GM21515 (cell line): ENCODE results near the gene IGSF9.

ENCODE experiments used
- ATAC-seq: cut with Tn5 transposase; IDR thresholded peaks from one replicate; pipeline ENCODE4 v1.9.1; 2021; ENCODE audit not compliant: unreplicated experiment

IGSF9 gene

DNA sequence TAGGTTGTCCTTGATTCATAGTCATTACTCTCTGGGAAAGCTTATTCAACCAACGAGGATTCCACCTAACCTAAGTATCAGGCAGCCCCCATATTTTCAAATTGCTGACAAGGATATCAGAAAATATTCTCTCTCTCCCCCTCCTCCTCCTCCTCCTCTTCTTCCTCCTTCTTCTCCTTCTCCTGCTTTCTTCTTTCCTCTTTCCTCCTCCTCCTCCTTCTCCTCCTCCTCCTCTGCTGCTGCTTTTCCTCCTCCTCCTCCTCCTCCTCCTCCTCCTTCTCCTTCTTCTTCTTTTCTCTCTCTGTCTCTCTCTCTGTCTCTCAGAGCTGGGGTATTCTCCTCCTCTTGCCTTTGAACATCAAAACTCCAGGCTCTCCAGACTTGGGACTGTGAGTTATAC is 2.5 kb upstream of the IGSF9 start:
- ATAC-seq: no peak

DNA sequence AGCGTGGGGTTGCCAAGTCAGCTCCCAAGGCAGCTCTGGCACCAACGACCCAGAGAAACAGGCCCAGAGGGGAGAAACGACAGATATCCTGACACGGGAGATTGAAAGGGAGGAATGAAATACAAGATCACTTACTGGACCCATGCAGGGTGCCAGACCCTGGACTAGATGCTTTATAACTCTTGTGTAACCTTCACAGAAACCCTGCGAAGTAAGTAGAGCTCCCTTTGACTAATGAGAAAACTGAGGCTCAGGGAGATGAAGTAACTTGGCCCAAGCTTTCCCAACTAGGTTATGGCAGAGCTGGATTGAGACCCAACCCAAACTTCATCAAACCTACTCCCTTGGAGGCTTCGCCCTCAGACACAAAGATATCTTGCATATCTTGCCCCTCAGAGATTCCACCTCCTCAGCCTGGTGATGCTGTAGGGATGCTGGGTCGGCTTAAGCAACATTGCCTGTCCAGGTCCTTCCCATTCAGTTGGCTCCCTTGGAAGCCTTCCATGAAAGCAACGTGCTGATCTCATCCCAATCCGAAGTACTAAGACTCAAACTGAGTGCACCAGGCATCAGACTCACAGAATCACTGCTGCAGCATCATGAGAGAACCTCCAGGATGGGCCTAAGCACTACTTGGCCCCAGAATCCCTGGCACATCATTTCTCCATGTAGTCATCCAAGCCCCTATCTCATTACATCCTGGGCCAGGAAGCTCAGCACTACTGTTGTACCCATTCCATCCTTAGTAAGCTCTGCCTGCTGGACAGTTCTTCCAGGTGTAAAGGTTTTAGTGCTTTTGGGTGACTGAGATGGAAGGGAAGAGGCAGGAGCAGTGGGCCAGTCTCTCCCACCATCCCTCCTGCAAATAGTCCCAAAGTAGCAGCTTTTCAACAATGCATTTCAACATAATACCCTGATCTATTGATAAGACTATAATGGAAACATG is 1.1 kb upstream of the IGSF9 start:
- no peak for ATAC-seq

DNA sequence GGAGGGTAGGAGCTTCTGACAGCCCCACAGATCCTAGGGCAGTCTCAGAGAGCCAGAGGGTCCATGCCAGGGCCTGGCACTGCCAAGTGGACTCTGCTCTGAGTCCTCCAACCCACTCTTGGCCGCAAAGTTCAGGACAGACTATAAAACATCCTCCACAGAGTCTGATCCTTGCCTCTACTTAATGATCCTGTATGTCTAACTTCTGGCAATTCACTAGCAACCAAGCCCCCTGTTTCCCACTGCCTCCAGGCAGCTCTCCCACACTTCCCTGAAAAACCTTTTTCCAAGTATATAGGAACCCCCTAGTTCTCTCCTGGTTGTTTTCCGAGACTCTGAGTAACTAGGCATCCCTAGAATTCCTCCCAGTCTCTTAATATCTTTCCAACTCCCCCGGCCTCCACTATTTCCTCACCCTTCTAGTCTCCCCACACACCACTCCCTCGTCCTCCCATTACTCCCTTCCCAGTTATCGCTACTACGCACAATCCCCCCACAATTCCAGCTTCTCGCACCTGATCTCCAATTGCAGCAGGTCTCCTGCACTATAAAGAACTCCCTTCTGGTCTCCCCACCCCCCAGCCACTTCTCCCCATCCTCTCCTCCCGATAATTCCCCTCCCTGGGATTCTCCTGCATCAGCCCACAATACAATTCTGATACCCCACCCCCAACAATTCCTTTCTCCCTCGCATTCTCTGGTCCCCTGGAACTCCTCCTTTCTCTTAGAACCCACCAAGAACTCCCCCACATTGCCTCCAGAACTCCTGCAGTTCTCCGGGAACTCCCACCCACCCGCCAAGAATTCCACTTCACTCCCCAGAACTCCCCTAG is 574 bp downstream of the IGSF9 start:
- ATAC-seq: no peak

DNA sequence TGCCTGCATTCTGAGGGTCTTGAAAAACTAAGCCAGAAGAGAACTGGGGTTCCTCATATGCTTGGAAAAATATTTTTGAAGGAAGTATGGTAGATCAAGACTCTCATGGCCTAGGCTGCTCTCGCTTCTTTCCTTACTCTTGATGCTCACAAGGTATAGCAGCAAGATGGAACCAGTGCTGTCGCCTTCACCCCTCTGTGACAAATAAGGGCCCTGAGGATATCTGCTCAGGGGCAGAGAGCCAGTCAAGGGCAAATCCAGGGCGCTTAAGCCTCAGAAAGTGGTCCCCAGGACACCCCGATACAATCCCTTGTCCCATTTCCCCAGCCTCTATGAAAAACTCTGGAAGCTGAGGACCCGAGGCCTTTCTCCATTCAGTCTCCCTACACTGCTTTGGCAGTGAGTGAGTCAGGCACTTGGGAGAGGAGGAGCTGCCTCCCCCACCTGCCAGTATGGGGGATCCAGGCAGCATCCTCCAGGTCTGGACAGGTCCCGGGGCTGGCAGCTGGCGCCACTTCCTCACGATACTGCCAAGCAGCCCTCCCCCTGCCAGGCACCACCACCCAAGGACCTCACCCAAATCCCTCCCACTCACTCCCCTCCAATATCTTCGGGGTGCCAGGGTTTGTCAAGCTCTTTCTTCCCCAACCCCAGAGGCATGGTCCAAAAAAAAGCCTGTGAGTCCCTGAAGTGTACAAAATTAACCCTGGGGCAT is 1.3 kb downstream of the IGSF9 start:
- no peak for ATAC-seq

DNA sequence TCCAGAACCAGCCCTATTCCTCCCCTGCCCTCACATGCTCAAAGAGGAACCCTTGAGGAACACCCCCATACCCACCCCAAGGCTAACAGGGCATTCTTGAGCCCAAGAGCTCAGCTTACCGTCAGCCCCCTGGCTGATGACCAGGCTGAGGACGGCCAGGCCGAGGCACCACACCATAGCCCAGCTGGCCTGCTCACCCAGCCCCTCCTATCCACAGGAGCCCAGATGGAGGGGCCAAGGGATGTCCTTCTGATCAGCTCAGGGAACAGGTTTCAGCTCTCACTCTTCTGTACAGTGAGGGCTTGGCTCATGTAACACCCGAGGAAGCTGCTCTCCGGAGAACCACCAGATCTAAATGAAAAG is 2.2 kb downstream of the IGSF9 start:
- no peak for ATAC-seq

DNA sequence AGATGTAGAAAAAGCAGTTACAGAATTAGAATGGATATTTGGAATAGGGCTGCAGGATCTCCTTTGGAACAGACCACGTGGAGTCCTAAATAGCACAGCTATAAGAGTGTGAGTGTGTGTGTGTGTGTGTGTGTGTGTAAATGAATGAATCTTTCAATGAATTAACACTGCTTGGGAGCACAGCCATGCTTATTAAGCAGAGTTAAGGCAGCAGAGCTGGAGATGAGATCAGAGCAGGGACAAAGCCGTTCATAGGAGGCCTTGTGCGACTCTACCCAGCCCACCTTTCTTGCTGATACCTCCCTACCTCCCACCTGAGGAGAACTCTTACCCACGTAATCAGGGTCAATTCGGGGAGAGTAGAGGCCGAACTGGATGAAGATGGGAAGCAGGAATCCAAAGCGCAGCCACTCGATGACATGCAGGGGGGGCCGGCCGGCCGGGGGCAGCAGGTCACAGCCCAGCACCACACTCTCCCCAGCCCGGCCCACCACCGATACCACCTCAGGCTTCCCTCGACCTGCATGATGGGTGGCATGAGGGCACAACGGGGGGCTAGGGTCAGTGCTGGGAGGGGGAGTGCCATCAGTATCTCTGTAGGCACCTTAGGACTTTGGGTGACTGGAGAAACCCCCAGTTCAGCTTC is 2.7 kb downstream of the IGSF9 start:
- no peak for ATAC-seq

DNA sequence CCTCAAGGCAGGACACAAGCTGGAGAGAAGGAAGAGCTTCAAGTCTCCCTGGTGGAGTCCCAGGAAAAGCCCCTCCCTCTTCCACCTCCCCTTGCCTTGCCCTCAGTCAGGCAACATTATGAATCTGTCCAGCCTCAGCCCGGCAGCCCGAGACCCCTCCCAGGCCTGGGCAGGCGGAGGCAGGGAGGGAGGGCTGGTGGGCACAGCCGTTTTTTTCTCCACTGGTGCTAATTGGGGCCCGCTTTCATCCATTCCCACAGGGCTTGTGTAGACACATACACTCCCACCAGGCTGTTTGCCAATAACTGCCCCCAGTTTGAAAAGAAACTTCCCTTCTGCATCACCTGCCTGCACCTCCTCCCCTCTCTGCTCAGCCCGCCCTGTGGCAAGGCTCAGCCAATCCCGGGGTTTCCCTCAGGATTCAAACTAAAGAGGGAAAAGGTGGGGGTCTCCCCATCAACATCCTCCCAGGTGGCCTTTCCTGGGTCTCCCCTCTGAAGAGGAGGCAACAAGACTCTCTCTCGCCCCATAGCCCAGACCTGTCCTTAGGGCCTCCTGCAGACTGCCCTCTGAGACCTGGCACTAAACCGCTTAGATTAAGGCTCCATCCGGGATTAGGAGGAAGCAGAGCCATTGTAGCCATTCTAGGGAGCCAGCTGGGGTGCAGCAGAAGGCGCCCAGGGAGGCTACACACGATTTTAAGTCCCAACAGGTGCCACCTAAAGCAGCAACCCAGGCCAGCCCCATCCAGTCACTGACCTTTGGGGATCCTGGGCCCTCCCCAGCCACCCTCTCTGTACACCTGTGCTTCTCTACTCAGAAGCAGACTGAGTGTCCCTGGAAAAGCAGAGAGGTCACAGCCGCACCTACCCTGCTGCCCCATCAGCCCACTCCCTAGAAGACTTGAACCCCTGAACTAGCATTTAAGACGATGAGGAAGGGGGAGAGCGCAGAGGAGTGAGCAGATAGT is 3.5 kb downstream of the IGSF9 start:
- no peak for ATAC-seq

DNA sequence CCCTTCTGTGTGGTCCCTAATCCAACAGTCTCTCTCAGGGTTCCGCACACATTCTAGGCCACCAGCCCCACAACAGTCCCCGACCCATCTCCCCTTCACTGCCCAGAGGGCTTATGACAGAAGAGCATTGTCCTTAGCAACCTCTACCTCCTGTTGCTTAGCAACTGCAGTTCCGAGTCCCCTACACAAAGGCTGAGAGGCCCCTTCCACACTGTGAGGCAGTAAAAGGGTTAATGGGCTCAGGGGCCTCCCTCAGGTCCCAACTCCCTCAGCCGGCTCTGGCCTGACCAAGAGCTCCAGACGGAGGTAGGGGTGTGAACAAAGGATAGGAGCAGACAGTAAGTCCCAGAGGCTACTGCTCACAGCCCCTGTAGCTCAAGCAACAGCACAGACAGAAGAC is 4.3 kb downstream of the IGSF9 start:
- ATAC-seq: no peak

DNA sequence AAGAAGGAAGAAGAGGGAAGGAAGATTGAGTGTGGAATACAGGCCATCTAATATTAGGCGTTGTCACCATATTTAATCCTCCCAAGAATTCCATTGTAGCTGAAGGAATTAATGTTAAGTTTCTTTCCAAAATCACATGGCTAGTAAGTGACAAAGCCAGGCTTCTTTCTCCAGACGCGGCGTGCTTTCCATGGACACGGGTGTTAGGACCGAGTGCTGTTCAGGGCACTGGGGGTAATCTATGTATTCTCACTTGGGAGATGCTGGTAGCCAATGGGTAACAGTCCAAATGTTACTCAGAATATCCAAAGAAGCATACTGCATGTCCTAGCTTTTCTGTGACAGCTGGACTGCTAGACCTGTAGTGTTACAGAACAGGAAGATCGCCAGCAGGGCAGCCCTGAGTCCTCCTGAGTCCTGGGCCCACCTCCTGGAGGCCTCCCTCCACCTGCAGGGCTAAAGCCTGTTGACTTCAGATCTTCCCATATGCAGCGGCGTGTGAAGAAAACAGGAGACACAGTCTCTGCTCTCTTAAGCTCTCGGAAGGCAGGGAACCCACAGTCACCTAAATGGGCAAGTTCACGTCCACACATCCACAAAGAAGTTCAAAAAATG is 5.3 kb downstream of the IGSF9 start:
- no peak for ATAC-seq

DNA sequence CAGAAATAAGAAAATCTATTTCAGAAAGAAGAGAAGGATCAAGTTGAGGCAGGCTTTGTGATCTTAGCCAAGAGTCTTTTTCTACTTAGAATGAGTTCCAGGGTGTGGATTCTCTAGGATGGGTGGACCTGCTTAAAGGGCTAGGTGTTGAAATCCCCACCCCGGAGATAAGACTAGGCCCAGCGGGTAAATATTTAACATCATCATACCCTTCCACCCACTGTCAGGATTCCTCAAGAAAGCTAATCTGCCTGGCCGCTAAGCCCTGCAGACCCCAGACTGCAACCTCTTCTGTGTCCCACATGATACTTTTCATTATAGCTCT is 5.8 kb downstream of the IGSF9 start:
- ATAC-seq: no peak

DNA sequence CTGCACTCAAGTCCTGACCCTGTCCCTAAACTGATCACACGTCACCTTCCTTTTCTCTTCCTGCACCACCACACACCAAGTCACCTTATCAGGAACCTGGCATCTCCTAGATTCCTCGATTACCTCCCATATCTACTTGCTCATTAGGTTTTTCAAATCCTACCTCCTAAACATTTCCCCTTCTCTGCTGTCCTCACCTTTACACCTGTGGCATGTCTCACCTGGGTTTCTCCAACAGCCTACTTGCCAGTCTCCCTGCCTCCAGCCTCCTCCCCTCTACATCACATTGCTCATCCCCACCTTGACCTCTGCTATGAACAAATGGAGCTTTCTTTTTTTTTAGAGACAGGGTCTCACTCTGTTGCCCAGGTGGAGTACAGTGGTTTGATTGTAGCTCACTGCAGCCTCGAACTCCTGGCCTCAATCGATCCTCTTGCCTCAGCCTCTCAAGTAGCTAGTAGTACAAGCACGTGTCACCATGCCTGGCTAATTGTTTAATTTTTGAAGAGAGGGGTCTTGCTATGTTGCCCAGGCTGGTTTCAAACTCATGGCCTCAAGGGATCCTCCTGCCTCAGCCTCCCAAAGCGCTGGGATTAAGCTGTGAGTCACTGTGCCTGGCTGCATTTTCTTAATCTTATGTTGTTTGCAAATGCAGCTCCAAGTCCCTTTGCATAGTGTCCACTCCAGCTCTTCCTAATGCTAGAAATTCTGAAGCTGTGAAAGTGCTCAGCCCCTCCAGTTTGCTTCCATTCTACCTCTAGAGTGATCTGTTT is 6.3 kb downstream of the IGSF9 start:
- ATAC-seq: no peak

DNA sequence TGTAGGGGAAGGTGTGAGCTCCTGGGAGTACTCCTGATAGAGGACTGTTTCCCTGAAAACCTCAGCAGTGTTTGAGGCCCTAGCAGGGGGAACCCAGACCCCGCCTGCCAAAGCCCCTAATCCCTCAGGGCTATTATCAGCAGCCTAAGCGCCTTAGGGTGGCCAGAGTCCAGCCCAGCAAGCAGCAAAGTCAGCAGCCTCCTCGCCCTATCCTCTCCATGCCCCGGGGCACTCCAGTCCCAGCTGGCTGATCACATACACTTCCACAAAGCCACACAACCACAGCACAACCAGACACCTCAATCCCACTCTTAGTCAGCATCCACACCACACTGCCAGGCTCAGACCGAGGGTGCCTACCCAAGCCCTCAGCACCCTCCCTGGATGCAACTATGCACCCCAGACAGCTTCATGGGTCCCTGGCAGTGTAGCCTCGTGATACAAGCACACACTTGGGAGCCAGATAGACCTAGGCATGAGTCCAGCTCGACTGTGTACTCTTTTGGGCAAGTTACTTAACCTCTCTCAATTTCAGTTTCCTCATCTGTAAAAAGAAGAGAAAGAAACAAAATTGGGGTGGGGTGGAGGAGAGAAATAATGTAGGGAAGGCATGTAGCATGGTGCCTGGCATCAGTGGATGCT is 7.1 kb downstream of the IGSF9 start:
- no peak for ATAC-seq

DNA sequence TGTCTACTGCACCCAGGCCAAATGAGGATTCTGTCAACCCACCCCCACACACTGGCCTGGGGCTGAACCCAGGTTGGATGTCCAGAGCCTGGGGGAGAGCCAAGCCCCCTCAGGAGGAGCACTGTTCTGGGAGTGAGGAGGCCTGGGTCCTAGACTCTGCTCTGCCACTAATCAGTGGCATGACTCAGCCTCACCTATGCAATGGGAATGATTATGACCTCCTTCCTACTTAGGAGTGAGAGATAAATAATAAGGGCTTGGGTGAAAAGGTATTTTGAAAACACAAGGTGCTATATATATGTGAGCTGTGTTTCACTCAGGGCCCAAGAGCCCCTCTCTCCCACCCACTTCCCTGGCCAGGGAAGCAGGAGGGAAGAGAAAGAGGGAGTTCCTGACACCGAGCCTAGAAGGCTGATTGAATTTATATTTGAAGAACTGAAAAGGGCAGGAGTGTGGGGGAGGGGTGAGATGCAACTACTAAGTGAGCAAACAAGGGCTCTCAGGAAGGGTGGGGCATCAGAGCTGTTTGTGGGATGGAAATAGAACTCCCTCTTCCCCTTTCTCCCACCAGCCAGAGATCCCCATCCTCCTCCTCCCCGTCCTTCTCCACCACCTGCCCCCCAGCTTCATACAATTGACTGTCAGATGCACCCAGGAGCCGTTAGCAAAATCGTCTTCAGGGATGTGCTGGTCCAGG is 8.2 kb downstream of the IGSF9 start:
- ATAC-seq: no peak

DNA sequence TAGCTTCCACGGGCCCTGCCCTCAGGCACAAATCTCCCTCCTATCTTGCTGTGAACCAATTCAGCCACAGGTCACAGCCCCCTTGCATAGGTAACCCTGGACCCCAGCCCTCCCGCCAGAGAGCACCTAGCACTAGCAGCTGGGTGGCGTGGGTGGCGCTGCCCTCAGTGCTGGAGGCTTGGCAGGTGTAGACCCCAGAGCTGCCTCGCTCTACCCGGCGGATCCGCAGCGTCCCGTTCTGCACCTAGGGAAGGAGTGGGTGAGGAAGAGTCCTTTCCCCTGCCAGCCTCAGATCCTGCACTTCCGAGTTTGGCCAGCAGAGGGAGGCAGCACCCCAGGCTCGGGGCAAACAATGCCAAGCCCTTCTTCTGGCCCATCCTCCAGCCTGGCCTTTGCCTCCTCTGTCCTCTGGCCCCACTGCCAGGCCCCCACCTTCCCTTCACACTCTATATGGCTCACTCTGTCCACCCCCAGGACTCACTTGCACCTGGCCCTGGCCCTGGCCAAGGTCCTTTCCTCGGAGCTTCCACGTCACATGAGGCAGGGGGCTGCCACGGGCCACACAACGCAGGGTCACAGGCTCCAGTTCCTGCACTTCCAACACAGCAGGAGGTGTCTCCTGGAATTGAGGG is 9.0 kb downstream of the IGSF9 start:
- no peak for ATAC-seq

DNA sequence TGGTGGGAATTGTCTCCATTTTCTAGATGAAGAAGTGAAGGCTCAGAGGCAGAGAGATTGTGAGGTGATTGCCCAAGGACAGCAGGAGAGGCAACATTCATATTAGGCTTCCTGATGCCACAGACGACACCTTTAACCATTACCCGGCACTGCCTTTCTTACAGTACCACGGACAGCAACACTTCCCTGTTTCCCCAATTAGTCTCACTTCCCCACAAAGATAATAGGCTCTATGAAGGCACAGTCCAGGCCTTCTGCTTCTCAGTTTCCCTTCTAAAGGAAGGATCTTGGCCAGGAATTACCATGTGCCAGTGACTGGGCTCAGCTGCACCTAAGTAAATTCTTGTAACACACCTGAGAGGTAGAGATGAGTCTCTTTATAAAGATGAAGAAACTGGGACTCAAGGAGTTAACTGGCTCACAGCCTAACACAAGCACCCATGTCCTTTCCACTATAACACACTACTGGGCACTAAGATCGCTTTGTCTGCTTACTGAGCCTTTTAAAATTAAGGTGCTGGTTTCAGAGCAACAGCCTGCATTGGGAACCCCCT is 9.6 kb downstream of the IGSF9 start:
- no peak for ATAC-seq

DNA sequence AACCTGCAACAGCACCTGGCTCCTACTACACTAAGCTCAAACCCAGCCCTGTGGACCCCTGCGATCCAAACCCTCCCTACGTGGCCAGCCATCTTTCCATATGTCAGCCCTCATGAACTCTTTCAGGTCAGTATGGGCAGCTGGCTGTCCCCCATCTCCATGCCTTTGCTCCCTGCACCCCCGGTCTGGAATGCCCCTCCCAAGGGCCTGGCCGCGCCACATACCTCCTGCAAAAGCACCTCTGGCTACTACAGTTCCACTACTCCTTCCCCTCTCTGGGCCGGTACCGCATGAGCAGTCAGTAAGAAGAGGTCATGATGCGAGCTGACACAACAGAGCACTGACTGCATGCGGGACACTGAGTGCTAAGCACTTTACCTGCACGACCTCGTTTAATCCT is 10.1 kb downstream of the IGSF9 start:
- ATAC-seq: no peak
